MM.1S (cell line): Measurements from ENCODE around the gene PATJ.

Experiments used
- DNase-seq: peaks from one replicate; pipeline ENCODE4 v3.0.0-alpha.2; 2015
- H2AFZ ChIP-seq: fragments of 300-600 bp; sonication (generic); 2 replicates; pipeline ENCODE4 v1.6.0; 2016; ENCODE audit warnings: antibody characterized with exemption, low read length
- H3F3A ChIP-seq: fragments of 300-600 bp; sonication (generic); 2 replicates; pipeline ENCODE4 v1.6.1; 2016; ENCODE audit warnings: mild to moderate bottlenecking, antibody characterized with exemption, low read length, moderate library complexity, mixed read lengths; ENCODE audit not compliant: insufficient read depth
- H3K27ac ChIP-seq: fragments of 300-600 bp; sonication (generic); 2 replicates; pipeline ENCODE4 v1.5.1; 2016; ENCODE audit warnings: mild to moderate bottlenecking, low read length
- H3K27me3 ChIP-seq: fragments of 300-600 bp; sonication (generic); replicated peaks from 2 replicates; pipeline ENCODE4 v1.6.0; 2016; ENCODE audit warnings: low read length; ENCODE audit not compliant: insufficient read depth
- H3K36me3 ChIP-seq: fragments of 300-600 bp; sonication (generic); replicated peaks from 2 replicates; pipeline ENCODE4 v1.6.1; 2016; ENCODE audit warnings: mild to moderate bottlenecking, low read length, mixed read lengths; ENCODE audit not compliant: insufficient read depth
- H3K4me1 ChIP-seq: fragments of 300-600 bp; sonication (generic); 2 replicates; pipeline ENCODE4 v1.6.1; 2016; ENCODE audit warnings: low read length, mixed read lengths
- H3K4me2 ChIP-seq: fragments of 300-600 bp; sonication (generic); 2 replicates; pipeline ENCODE4 v1.6.0; 2016; ENCODE audit warnings: low read depth, low read length
- H3K4me3 ChIP-seq: fragments of 300-600 bp; sonication (generic); 2 replicates; pipeline ENCODE4 v1.5.1; 2016; ENCODE audit warnings: low read length, mixed read lengths
- H3K79me2 ChIP-seq: fragments of 300-600 bp; sonication (generic); 2 replicates; pipeline ENCODE4 v1.6.1; 2016; ENCODE audit warnings: mixed run types, low read length, mixed read lengths
- H3K9ac ChIP-seq: fragments of 300-600 bp; sonication (generic); 2 replicates; pipeline ENCODE4 v1.6.1; 2016; ENCODE audit warnings: low read length, mixed read lengths
- H3K9me2 ChIP-seq: fragments of 300-600 bp; sonication (generic); replicated peaks from 2 replicates; pipeline ENCODE4 v1.6.1; 2016; ENCODE audit warnings: mild to moderate bottlenecking, low read length, mixed read lengths; ENCODE audit not compliant: insufficient read depth
- H3K9me3 ChIP-seq: fragments of 300-600 bp; sonication (generic); replicated peaks from 2 replicates; pipeline ENCODE4 v1.6.1; 2016; ENCODE audit warnings: mild to moderate bottlenecking, low read length, mixed read lengths; ENCODE audit not compliant: insufficient read depth
- H4K20me1 ChIP-seq: fragments of 300-600 bp; sonication (generic); 2 replicates; pipeline ENCODE4 v1.6.1; 2016; ENCODE audit warnings: mild to moderate bottlenecking, low read length, moderate library complexity, mixed read lengths; ENCODE audit not compliant: insufficient read depth
- EZH2 ChIP-seq: fragments of 300-600 bp; sonication (generic); optimal IDR thresholded peaks from 2 replicates; pipeline ENCODE3; 2017; ENCODE audit warnings: low read depth, mild to moderate bottlenecking, antibody characterized with exemption, low read length, mixed read lengths
- EZH2phosphoT487 ChIP-seq: fragments of 300-600 bp; sonication (generic); IDR thresholded peaks from 2 replicates; pipeline ENCODE4 v1.6.1; 2018; ENCODE audit warnings: antibody characterized with exemption, low read length
- TF ChIP-seq, protein P1 (sequence below): fragments of 300-600 bp; sonication (generic); IDR thresholded peaks from 2 replicates; pipeline ENCODE4 v1.5.1; 2016; ENCODE audit warnings: antibody characterized with exemption, low read length, mixed read lengths

PATJ gene

DNA sequence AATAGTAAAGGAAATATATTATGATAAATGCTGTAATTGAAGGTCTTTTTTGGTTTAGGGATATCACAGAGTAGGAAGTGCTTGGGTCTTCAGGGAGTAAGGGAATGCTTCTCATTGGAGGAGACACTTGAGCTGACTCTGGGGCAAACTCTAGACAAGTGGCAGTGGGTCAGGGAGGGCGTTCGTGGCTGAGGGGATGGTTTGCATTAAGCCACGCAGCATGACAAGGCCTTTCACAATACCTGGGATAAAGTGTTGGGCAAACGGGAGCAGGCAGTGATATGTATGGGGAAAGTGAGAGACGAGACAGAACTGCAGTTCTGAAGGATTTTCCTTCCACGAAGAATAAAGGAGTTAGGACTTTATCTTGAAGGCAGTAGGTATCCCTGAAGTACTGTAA is 109.0 kb downstream of the PATJ start:
- Histone ChIP-seq H3K4me3 (no peak overlapping the region), H3K9me3 (no peaks in the 10 kb centered on the region), H3K27me3 (no peaks in the 10 kb centered on the region), H3K4me2 (no peak overlapping the region), H3K79me2 (no peaks in the 10 kb centered on the region), H3F3A (no peaks in the 10 kb centered on the region), H3K9me2 (no peaks in the 10 kb centered on the region), H4K20me1 (no peaks in the 10 kb centered on the region), H3K36me3 (no peaks in the 10 kb centered on the region), H2AFZ (no peak overlapping the region), H3K4me1 (no peaks in the 10 kb centered on the region), H3K27ac (no peak overlapping the region), H3K9ac (no peak overlapping the region)
- DNase-seq: no peak
- TF ChIP-seq, protein P1, sequence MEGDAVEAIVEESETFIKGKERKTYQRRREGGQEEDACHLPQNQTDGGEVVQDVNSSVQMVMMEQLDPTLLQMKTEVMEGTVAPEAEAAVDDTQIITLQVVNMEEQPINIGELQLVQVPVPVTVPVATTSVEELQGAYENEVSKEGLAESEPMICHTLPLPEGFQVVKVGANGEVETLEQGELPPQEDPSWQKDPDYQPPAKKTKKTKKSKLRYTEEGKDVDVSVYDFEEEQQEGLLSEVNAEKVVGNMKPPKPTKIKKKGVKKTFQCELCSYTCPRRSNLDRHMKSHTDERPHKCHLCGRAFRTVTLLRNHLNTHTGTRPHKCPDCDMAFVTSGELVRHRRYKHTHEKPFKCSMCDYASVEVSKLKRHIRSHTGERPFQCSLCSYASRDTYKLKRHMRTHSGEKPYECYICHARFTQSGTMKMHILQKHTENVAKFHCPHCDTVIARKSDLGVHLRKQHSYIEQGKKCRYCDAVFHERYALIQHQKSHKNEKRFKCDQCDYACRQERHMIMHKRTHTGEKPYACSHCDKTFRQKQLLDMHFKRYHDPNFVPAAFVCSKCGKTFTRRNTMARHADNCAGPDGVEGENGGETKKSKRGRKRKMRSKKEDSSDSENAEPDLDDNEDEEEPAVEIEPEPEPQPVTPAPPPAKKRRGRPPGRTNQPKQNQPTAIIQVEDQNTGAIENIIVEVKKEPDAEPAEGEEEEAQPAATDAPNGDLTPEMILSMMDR: no peak
- TF ChIP-seq EZH2phosphoT487 (no peak), EZH2 (no peak)

DNA sequence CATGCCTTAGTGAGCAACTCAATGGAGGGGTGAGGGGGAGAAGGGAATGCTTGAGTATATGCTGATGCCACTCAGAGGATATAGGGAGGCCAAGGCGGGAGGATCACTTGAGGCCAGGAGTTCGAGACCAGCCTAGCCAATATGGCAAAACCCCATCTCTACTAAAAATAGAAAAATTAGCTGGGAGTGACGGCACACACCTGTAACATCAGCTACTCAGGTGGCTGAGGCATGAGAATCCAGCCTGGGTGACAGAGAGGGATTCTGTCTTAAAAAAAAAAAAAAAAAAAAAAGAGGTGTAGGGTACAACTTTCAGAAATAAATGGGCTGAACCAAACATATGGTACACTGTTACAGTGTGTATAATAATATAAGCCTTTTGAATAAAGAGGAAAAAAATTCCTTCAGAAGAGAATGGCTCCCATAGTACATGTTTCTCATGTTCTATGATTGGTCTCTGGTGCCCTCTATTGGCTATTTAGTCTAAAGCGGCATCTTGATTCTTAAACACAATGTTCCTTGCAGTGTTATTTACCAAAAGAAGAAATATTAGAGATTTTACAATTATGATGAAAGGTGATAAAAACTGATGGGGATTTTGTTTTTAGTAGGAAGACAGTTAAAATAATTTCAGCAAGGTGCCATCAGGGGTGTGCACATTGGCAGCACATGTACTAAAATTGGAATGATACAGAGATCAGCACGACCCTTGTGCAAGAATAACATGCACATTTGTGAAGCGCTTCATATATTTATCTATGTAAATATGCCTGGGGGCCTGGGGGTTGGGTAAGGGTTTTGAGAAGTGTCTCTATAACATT is 109.8 kb downstream of the PATJ start:
- H3K9ac ChIP-seq: no peak overlapping the region
- peak; percentile 55 for DNase-seq

DNA sequence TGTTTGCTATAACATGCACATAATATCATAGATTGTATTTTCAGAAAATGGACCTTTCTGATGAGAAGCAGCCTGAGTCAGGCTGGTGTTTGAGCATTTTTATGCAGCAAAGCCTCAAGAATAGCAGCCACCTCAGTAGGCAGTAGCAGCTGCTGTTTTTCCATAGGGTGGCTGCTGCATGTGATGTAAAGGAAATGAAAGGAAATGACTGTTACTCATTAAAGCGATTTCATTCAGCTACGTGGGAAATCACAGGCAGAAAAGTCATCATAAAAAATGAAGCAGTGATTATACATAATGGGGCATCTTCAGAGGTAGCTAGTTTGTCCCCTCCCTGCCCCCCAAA is 110.4 kb downstream of the PATJ start:
- no peak overlapping the region for H3K27ac ChIP-seq
- no peaks in the 10 kb centered on the region for H3K4me1 ChIP-seq
- H3K36me3 ChIP-seq: no peaks in the 10 kb centered on the region
- no peaks in the 10 kb centered on the region for H4K20me1 ChIP-seq
- no peaks in the 10 kb centered on the region for H3K9me3 ChIP-seq
- H3K9me2 ChIP-seq: no peaks in the 10 kb centered on the region
- H3K9ac ChIP-seq: no peak overlapping the region
- no peak overlapping the region for H3K4me2 ChIP-seq
- no peak for DNase-seq
- no peaks in the 10 kb centered on the region for H3K79me2 ChIP-seq
- no peaks in the 10 kb centered on the region for H3F3A ChIP-seq
- no peaks in the 10 kb centered on the region for H3K27me3 ChIP-seq
- no peak overlapping the region for H3K4me3 ChIP-seq
- TF ChIP-seq EZH2phosphoT487: no peak
- no peak for TF ChIP-seq EZH2
- TF ChIP-seq, protein P1: no peak
- no peak overlapping the region for H2AFZ ChIP-seq

More for the DNA sequence above, 109.8 kb downstream of the PATJ start:
- H4K20me1 ChIP-seq: no peaks in the 10 kb centered on the region
- no peaks in the 10 kb centered on the region for H3K79me2 ChIP-seq
- H3K36me3 ChIP-seq: no peaks in the 10 kb centered on the region
- H3K4me1 ChIP-seq: no peaks in the 10 kb centered on the region
- no peak for TF ChIP-seq EZH2phosphoT487
- TF ChIP-seq, protein P1: peak; percentile 74
- H3K27me3 ChIP-seq: no peaks in the 10 kb centered on the region
- no peak overlapping the region for H3K27ac ChIP-seq
- no peak overlapping the region for H2AFZ ChIP-seq
- no peak overlapping the region for H3K4me3 ChIP-seq
- no peaks in the 10 kb centered on the region for H3K9me2 ChIP-seq
- no peaks in the 10 kb centered on the region for H3F3A ChIP-seq
- no peak overlapping the region for H3K4me2 ChIP-seq
- no peaks in the 10 kb centered on the region for H3K9me3 ChIP-seq
